HCT116 (cell line): ENCODE results near the gene TBXA2R. TPM values are rescaled to one million over a fixed set of nuclear protein-coding genes. Genes with fewer than 3 reads are reported as not detected.

ENCODE experiments used
- ATAC-seq: fragments of 200-7000 bp; cut with Tn5 transposase; 2 replicates; pipeline ENCODE4 v1.9.1; 2020; ENCODE audit warnings: mild to moderate bottlenecking, moderate library complexity
- BruUV-seq: library from RNA; stranded (reverse); fragments of 400-500 nt; replicated peaks from 2 replicates; lab custom pipeline; 2021; lab: Mats Ljungman, UMichigan
- CTCF ChIA-PET: fragments of 300-600 bp; sonication (Branson Sonifier 250); formaldehyde crosslinking; loops from one replicate; lab custom pipeline; 2021; ENCODE audit warnings: antibody characterized with exemption; lab: Charles Lee
- POLR2A ChIA-PET: fragments of 300-600, 350-600 bp; sonication (Branson Sonifier 250); formaldehyde crosslinking; loops from one replicate; lab custom pipeline; 2021; ENCODE audit warnings: antibody characterized with exemption; lab: Charles Lee
- RAD21 ChIA-PET, 2 experiments: fragments of 300-600 bp; sonication (Branson Sonifier 250); formaldehyde crosslinking; loops; one replicate each; lab custom pipeline; 2023; ENCODE audit warnings: low total read pairs in 2 of 2; ENCODE audit not compliant: uncharacterized antibody in 2 of 2, unreplicated experiment in 2 of 2, low non-redundant PET in 1 of 2; lab: Charles Lee
- DNase-seq: peaks from one replicate; pipeline ENCODE4 v3.0.0-alpha.2; 2010; ENCODE audit warnings: low read depth, low spot score
- H2AFZ ChIP-seq: fragments of 200-600 bp; shearing (Covaris generic), sonication (generic); 2 replicates; pipeline ENCODE4 v1.6.1; 2017; ENCODE audit warnings: low read depth, mixed run types, mixed read lengths, antibody characterized with exemption, low read length; ENCODE audit not compliant: poor library complexity, severe bottlenecking
- H3K27ac ChIP-seq: 2 replicates; pipeline ENCODE4 v1.5.1; 2012; ENCODE audit warnings: low read depth, low read length
- H3K27me3 ChIP-seq: fragments of 200-600 bp; sonication (generic); 2 replicates; pipeline ENCODE4 v1.6.1; 2016; ENCODE audit warnings: mixed run types, low read length, mixed read lengths; ENCODE audit not compliant: insufficient read depth
- H3K36me3 ChIP-seq, 2 experiments: fragments of 200-500 bp in 1 of 2; fragments of 200-600 bp in 1 of 2; sonication (Bioruptor generic) in 1 of 2; sonication (generic) in 1 of 2; 2 replicates each; pipeline versions ENCODE4 v1.5.1 to v1.6.1; 2014 to 2016; ENCODE audit warnings: low read length in 2 of 2, inconsistent platforms in 1 of 2, mixed read lengths in 1 of 2, mixed run types in 1 of 2; ENCODE audit not compliant: insufficient read depth in 2 of 2, control insufficient read depth in 1 of 2
- H3K4me1 ChIP-seq, 2 experiments: fragments of 200-600 bp in 1 of 2; sonication (generic) in 1 of 2; 2 replicates each; pipeline versions ENCODE4 v1.5.1 to v1.6.1; 2012 to 2017; ENCODE audit warnings: low read length in 2 of 2, inconsistent platforms in 1 of 2, mild to moderate bottlenecking in 1 of 2, mixed read lengths in 1 of 2, mixed run types in 1 of 2, moderate library complexity in 1 of 2; ENCODE audit not compliant: insufficient read depth in 2 of 2, control insufficient read depth in 1 of 2
- H3K4me2 ChIP-seq: fragments of 200-600 bp; sonication (generic); 2 replicates; pipeline ENCODE4 v1.6.1; 2017; ENCODE audit warnings: mixed run types, low read length, mixed read lengths
- H3K4me3 ChIP-seq, 2 experiments: fragments of 200-600 bp in 1 of 2; sonication (generic) in 1 of 2; replicated peaks in 1 of 2; 2 replicates each; pipeline ENCODE4 v1.5.1; 2011 to 2016; ENCODE audit warnings: low read length in 2 of 2, control low read depth in 1 of 2, low read depth in 1 of 2, mild to moderate bottlenecking in 1 of 2, mixed read lengths in 1 of 2, mixed run types in 1 of 2
- H3K79me2 ChIP-seq: fragments of 200-600 bp; sonication (generic); 2 replicates; pipeline ENCODE4 v1.6.1; 2017; ENCODE audit warnings: mild to moderate bottlenecking, mixed run types, low read length, moderate library complexity, mixed read lengths; ENCODE audit not compliant: insufficient read depth
- H3K9ac ChIP-seq: fragments of 200-600 bp; sonication (generic); 2 replicates; pipeline ENCODE4 v1.6.1; 2016; ENCODE audit warnings: low read length, mixed read lengths
- H3K9me2 ChIP-seq: fragments of 200-600 bp; sonication (generic), shearing (Covaris generic); 2 replicates; pipeline ENCODE4 v1.6.1; 2017; ENCODE audit warnings: mixed run types, mild to moderate bottlenecking, moderate library complexity; ENCODE audit not compliant: insufficient read depth
- H3K9me3 ChIP-seq, 2 experiments: fragments of 200-500 bp in 1 of 2; fragments of 200-600 bp in 1 of 2; sonication (Bioruptor generic) in 1 of 2; sonication (generic) in 1 of 2; 2 replicates each; pipeline ENCODE4 v1.6.1; 2014 to 2017; ENCODE audit warnings: low read length in 2 of 2, mixed read lengths in 2 of 2, inconsistent platforms in 1 of 2, low read depth in 1 of 2, mild to moderate bottlenecking in 1 of 2, mixed run types in 1 of 2, moderate library complexity in 1 of 2; ENCODE audit not compliant: control insufficient read depth in 1 of 2, insufficient read depth in 1 of 2
- H4K20me1 ChIP-seq: fragments of 200-600 bp; sonication (generic), shearing (Covaris generic); 2 replicates; pipeline ENCODE4 v1.6.1; 2017; ENCODE audit warnings: mixed run types, mild to moderate bottlenecking, moderate library complexity; ENCODE audit not compliant: insufficient read depth
- CTCF ChIP-seq, 3 experiments: fragments of 200-600 bp in 1 of 3; sonication (generic) in 1 of 3; IDR thresholded peaks in 2 of 3; conservative IDR thresholded peaks in 1 of 3; 2 replicates each; pipeline ENCODE4 v1.5.1; 2012 to 2017; ENCODE audit warnings: low read depth in 2 of 3, low read length in 2 of 3, antibody characterized with exemption in 1 of 3, borderline replicate concordance in 1 of 3, control low read depth in 1 of 3, mild to moderate bottlenecking in 1 of 3, mixed read lengths in 1 of 3, mixed run types in 1 of 3, moderate library complexity in 1 of 3; ENCODE audit not compliant: insufficient read depth in 1 of 3
- EZH2phosphoT487 ChIP-seq: fragments of 200-600 bp; IDR thresholded peaks from 2 replicates; pipeline ENCODE4 v1.6.1; 2018; ENCODE audit warnings: antibody characterized with exemption, borderline replicate concordance
- FOSL1 ChIP-seq: IDR thresholded peaks from 2 replicates; pipeline ENCODE4 v1.6.1; 2012; ENCODE audit warnings: low read depth
- JUND ChIP-seq: IDR thresholded peaks from 2 replicates; pipeline ENCODE4 v1.6.1; 2012
- MAX ChIP-seq: IDR thresholded peaks from 2 replicates; pipeline ENCODE4 v1.6.1; 2012
- POLR2A ChIP-seq: IDR thresholded peaks from 2 replicates; pipeline ENCODE4 v1.7.0; 2011; ENCODE audit warnings: borderline replicate concordance; ENCODE audit not compliant: insufficient read depth, insufficient read length; ENCODE audit errors: extremely low read depth
- POLR2AphosphoS5 ChIP-seq: IDR thresholded peaks from 2 replicates; pipeline ENCODE4 v1.6.1; 2011; ENCODE audit warnings: mild to moderate bottlenecking, low read depth, low read length, moderate library complexity
- RAD21 ChIP-seq: IDR thresholded peaks from 2 replicates; pipeline ENCODE4 v1.6.1; 2012; ENCODE audit warnings: low read depth, mild to moderate bottlenecking
- REST ChIP-seq: IDR thresholded peaks from 2 replicates; pipeline ENCODE4 v1.6.1; 2012; ENCODE audit warnings: low read depth
- SIN3A ChIP-seq: IDR thresholded peaks from 2 replicates; pipeline ENCODE4 v1.6.1; 2012; ENCODE audit warnings: low read depth
- SP1 ChIP-seq: IDR thresholded peaks from 2 replicates; pipeline ENCODE4 v1.6.1; 2012; ENCODE audit warnings: low read depth
- TCF7L2 ChIP-seq: IDR thresholded peaks from 2 replicates; pipeline ENCODE4 v1.7.0; 2011; ENCODE audit warnings: borderline replicate concordance, inconsistent platforms; ENCODE audit not compliant: insufficient read depth, insufficient read length; ENCODE audit errors: extremely low read depth
- YY1 ChIP-seq: IDR thresholded peaks from 2 replicates; pipeline ENCODE4 v1.6.1; 2011; ENCODE audit warnings: low read length, low read depth, moderate library complexity, mild to moderate bottlenecking; ENCODE audit not compliant: insufficient replicate concordance; ENCODE audit errors: extremely low read depth
- ZFX ChIP-seq: fragments of 450-650 bp; IDR thresholded peaks from 2 replicates; pipeline ENCODE4 v1.6.1; 2017
- ZNF274 ChIP-seq: fragments of 200-500 bp; sonication (Bioruptor generic); IDR thresholded peaks from 2 replicates; pipeline ENCODE4 v1.6.1; 2014; ENCODE audit warnings: mild to moderate bottlenecking, low read depth, low read length, inconsistent platforms
- intact Hi-C: fragments of 100-400 bp; cut with micrococcal nuclease; formaldehyde crosslinking; loops from 2 replicates; pipeline ENCODE4 v1.10.0; 2022
- total RNA-seq: library from RNA; stranded (reverse); gene quantifications from one replicate; pipeline ENCODE4 v1.2.1, GENCODE V29; 2021; ENCODE audit not compliant: unreplicated experiment
- TF ChIP-seq, protein P1 (sequence below): IDR thresholded peaks from 2 replicates; pipeline ENCODE4 v1.6.1; 2011; ENCODE audit warnings: mild to moderate bottlenecking, low read length, moderate library complexity; ENCODE audit not compliant: insufficient replicate concordance; ENCODE audit errors: extremely low read depth
- TF ChIP-seq, protein P2 (sequence below): IDR thresholded peaks from 2 replicates; pipeline ENCODE4 v1.6.1; 2012

TBXA2R gene
- total RNA-seq, 1 experiment from 2014 or later = 2.3 TPM

GRCh38 chr19:3652422-3652821 lies 45.7 kb upstream of the TBXA2R start:
- Histone ChIP-seq H4K20me1 (no peaks in the 10 kb centered on the region), H3K27ac (no peak overlapping the region), H3K4me2 (no peak overlapping the region), H3K79me2 (no peaks in the 10 kb centered on the region), H3K36me3 (peaks cover 0 to 2% of the 10 kb centered on the region in 2 experiments; a peak in 1 of 4 replicates), H3K4me1 (peaks cover 0 to 7% of the 10 kb centered on the region in 2 experiments; a peak in 1 of 4 replicates), H3K9me3 (no peaks in the 10 kb centered on the region), H2AFZ (no peak overlapping the region), H3K9ac (no peak overlapping the region), H3K4me3 (no peak overlapping the region), H3K27me3 (no peaks in the 10 kb centered on the region)
- DNase-seq = no peak
- intact Hi-C loops = no loop called here
- ChIA-PET POLR2A (no interaction called here), RAD21 (no interaction called here)
- ATAC-seq = no peak
- TF ChIP-seq, protein P1, sequence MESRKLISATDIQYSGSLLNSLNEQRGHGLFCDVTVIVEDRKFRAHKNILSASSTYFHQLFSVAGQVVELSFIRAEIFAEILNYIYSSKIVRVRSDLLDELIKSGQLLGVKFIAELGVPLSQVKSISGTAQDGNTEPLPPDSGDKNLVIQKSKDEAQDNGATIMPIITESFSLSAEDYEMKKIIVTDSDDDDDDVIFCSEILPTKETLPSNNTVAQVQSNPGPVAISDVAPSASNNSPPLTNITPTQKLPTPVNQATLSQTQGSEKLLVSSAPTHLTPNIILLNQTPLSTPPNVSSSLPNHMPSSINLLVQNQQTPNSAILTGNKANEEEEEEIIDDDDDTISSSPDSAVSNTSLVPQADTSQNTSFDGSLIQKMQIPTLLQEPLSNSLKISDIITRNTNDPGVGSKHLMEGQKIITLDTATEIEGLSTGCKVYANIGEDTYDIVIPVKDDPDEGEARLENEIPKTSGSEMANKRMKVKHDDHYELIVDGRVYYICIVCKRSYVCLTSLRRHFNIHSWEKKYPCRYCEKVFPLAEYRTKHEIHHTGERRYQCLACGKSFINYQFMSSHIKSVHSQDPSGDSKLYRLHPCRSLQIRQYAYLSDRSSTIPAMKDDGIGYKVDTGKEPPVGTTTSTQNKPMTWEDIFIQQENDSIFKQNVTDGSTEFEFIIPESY = no peak
- TF ChIP-seq MAX = no peak
- no peak for TF ChIP-seq SP1
- TF ChIP-seq FOSL1 = no peak
- no peak for TF ChIP-seq ZNF274
- no peak for TF ChIP-seq POLR2AphosphoS5
- TF ChIP-seq SIN3A = no peak
- TF ChIP-seq POLR2A = no peak
- no peak for TF ChIP-seq EZH2phosphoT487
- TF ChIP-seq, protein P2, sequence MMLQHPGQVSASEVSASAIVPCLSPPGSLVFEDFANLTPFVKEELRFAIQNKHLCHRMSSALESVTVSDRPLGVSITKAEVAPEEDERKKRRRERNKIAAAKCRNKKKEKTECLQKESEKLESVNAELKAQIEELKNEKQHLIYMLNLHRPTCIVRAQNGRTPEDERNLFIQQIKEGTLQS = no peak
- TF ChIP-seq RAD21 = no peak
- no peak for TF ChIP-seq REST
- no peak for TF ChIP-seq YY1
- no peak for TF ChIP-seq CTCF (IDR thresholded peaks at IDR 0.05 in 2 of 3, conservative IDR thresholded peaks at IDR 0.05 in 1 of 3; ENCODE audit: borderline replicate concordance in 1 of 3, insufficient read depth in 1 of 3, low read depth in 2 of 3, low read length in 2 of 3)
- TF ChIP-seq JUND = no peak
- TF ChIP-seq TCF7L2 = no peak
- TF ChIP-seq ZFX = no peak
- TF ChIP-seq, all 23 proteins: peak for 0
- BruUV-seq = no TSS peak
- H3K9me2 ChIP-seq = no peaks in the 10 kb centered on the region
- CTCF ChIA-PET = no interaction called here
